Tibial nerve (tissue), 4 donors: ENCODE measurements around the gene NADK2.

Source experiments
- EP300 ChIP-seq, 2 donors: sonication (generic); formaldehyde crosslinking; IDR thresholded peaks; one replicate each; pipeline ENCODE4 v1.6.1; 2017; ENCODE audit warnings: antibody characterized with exemption in 2 of 2, mild to moderate bottlenecking in 1 of 2
- POLR2A ChIP-seq, 2 donors: fragments of 450-650 bp; IDR thresholded peaks; one replicate each; pipeline ENCODE4 v1.6.1; 2017; ENCODE audit warnings: antibody characterized with exemption in 2 of 2, mild to moderate bottlenecking in 2 of 2, moderate library complexity in 2 of 2
- TF ChIP-seq, protein P1 (sequence below), 5 experiments: fragments of 200-600 bp in 3 of 5; fragments of 450-650 bp in 2 of 5; sonication (generic) in 3 of 5; IDR thresholded peaks; one replicate each; pipeline ENCODE4 v1.5.1; 2016 to 2019; ENCODE audit warnings: antibody characterized with exemption in 5 of 5, mild to moderate bottlenecking in 3 of 5, moderate library complexity in 2 of 5

DNA sequence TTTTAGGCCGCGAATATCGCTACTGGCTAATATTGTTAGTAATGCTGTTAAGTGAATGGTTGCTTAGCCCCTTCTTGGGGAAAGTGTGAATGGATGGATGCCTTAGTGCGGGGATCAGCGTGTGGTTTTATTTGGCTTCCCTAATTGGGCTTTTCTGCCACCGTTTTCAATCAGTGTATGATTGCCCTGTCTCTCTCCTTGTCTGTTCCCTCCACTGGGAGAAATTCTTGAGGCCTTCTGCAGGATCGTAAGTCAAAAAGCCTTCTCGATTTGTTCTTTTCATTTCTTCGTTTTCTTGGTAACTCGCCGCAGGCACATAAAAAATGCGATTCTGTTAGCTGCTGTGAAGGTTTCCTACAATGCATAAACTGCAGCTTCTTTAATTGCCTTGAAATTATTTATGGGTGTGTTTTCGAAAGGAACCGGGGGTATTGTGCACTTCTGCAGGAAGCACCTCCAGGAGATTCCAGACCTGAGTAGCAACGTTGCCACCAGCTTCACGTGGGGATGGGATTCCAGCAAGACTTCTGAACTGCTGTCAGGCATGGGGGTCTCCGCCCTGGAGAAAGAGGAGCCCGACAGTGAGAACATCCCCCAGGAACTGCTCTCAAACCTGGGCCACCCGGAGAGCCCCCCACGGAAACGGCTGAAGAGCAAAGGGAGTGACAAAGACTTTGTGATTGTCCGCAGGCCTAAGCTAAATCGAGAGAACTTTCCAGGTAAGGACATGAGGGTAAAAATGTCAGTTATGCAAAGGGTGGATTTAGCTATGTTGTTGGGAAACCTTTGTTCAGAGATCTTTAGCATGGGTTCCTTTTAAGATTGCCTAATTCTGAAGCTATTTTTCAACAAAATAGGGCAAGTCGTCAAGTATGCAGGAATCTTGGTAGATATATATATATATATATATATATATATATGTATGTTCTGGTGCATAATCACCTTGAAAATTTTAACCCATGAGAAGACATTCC, 89.1 kb downstream of the NADK2 start:
- TF ChIP-seq POLR2A (IDR thresholded peaks at IDR 0.05) (no peak), EP300 (IDR thresholded peaks at IDR 0.05) (no peak)
- TF ChIP-seq, protein P1, sequence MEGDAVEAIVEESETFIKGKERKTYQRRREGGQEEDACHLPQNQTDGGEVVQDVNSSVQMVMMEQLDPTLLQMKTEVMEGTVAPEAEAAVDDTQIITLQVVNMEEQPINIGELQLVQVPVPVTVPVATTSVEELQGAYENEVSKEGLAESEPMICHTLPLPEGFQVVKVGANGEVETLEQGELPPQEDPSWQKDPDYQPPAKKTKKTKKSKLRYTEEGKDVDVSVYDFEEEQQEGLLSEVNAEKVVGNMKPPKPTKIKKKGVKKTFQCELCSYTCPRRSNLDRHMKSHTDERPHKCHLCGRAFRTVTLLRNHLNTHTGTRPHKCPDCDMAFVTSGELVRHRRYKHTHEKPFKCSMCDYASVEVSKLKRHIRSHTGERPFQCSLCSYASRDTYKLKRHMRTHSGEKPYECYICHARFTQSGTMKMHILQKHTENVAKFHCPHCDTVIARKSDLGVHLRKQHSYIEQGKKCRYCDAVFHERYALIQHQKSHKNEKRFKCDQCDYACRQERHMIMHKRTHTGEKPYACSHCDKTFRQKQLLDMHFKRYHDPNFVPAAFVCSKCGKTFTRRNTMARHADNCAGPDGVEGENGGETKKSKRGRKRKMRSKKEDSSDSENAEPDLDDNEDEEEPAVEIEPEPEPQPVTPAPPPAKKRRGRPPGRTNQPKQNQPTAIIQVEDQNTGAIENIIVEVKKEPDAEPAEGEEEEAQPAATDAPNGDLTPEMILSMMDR (IDR thresholded peaks at IDR 0.05) = no peak
